LHCN-M2 (cell line): ENCODE data around the gene PTGFRN. TPM values are rescaled to one million over a fixed set of nuclear protein-coding genes. Genes with fewer than 3 reads are reported as not detected.

Experiments used
- DNase-seq: peaks from one replicate; pipeline ENCODE4 v3.0.0-alpha.2; 2012; ENCODE audit warnings: low read depth
- total RNA-seq: library from RNA; depleted of rRNA; stranded (reverse); fragments of >200 nt; gene quantifications from 2 replicates; pipeline ENCODE4 v1.2.3, GENCODE V29; 2014; rRNA removed

Gene PTGFRN
- total RNA-seq, 1 experiment from 2014 or later: 61.7 TPM

GRCh38 chr1:117032681-117033539, 123.2 kb downstream of the PTGFRN start:
- no peak for DNase-seq

GRCh38 chr1:117033772-117034171, 124.1 kb downstream of the PTGFRN start:
- no peak for DNase-seq

DNA sequence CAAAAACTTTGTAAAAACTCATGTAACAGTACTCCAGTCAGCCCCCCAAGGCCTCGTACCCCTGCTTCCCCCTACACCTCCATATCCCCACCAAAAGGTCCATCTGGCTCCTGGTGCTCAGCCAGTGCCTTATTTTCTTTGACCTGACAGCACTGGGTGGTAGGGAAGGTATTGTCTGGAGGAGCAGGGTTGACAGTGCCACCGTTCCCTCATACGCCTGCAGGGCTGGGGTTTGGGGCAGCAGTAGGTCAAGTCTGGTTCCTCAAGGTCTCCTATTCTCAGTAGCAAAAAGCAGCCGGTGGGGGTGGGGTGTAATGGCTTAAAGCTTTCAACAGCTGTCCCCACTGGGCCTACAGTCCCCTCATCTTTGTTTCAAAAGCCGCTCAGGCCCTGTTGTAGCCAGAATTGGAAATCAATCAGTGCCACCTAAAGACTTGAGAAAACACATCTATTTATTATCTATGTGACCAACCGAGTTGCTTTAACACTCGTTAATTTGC, 125.1 kb downstream of the PTGFRN start:
- DNase-seq: no peak

- no peak for DNase-seq
Measured at GRCh38 chr1:117036018-117036461, 126.3 kb downstream of the PTGFRN start.

- no peak for DNase-seq
Measured at GRCh38 chr1:117037802-117038201, 128.1 kb downstream of the PTGFRN start.

- no peak for DNase-seq
Measured at GRCh38 chr1:117038236-117038635, 128.5 kb downstream of the PTGFRN start.

Other genes with a start within 250 kb of the PTGFRN start
- gene IGSF3, start 242.2 kb upstream of the PTGFRN start, total RNA-seq: 0.98 and 1.2 TPM in 2 replicates
- not detected in 2 replicates for gene CD2, start 155.5 kb upstream of the PTGFRN start, total RNA-seq
- 0.40 and 0.83 TPM in 2 replicates for gene CD101, start 91.8 kb downstream of the PTGFRN start, total RNA-seq
- 22.8 and 26.2 TPM in 2 replicates for gene TTF2, start 150.4 kb downstream of the PTGFRN start, total RNA-seq
- 1.9 and 2.6 TPM in 2 replicates for gene TRIM45, start 211.8 kb downstream of the PTGFRN start, total RNA-seq